Activated CD8-positive, alpha-beta memory T cell treated with anti-CD3 and anti-CD28 coated beads, Interleukin-2, amount 50 U/mL, for 24 hours (primary cell): ENCODE results near the gene SMIM15.
"Not testable (repeated sequence)": the region's sequence is repeated elsewhere in the genome, so short reads cannot be mapped to it uniquely, and the experiment has no call there.

ENCODE experiments used
- DNase-seq: peaks from one replicate; pipeline ENCODE4 v3.0.0-alpha.2; 2020; ENCODE audit errors: extremely low read depth

SMIM15 gene

GRCh38 chr5:61162010-61162831, at the start of gene SMIM15:
Gene SMIM15, minus strand, starts transcription at chr5:61162468. Its CDS starts 2,297 bp downstream, at chr5:61160171.
- DNase-seq: peak; percentile 63

DNA sequence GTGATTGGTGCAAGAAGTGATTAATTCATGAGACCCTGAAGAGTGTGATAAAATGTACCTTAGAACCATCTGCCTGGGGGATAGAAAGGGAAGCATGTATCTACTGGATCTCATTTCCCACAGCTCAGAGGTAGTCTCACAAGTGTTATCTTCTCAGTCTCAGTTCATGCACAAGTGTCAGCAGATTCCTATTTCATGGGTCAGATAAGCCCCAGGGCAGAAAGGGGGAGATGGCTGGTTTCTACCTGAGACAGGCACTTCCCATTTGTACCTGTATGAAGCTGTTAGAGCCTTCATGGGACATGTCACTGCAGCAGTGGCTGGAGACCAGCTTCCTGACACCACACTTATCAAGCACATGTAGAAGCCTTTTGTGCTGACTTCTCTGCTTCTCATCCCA, 45.6 kb upstream of the SMIM15 start:
- no peak for DNase-seq

- DNase-seq: no peak
Observed at GRCh38 chr5:61205013-61205412, 42.7 kb upstream of the SMIM15 start.

GRCh38 chr5:61202213-61202612, 39.9 kb upstream of the SMIM15 start:
- no peak for DNase-seq

DNA sequence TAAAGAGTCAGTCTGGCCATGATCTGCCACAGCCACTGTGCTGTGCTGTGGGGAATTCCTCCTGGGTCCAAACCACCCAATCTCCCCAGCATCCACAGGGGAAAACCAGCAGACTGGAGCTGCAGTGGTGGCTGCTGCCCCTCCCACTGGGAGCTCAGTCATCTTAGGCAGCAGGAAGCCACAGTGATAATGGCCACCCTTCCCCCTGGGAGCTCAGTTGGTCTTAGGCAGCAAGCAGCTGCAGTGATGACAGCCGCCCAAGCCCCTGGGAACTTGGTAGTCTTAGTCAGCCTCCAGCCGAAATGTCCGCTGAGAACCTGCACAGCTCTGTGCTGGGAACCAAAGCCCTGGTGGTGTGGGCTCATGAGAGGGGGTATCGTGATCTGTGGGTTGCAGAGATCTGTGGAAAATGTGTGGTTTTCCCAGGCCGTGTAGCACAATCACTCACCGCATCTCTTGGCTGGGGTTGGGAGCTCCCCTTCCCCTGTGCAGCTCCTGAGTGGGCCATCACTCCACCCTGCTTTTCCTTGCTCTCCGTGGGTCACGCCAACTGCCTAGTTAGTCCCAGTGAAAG, 38.4 kb upstream of the SMIM15 start:
- no peak for DNase-seq

GRCh38 chr5:61198606-61199005, 36.3 kb upstream of the SMIM15 start:
- DNase-seq: no peak

DNA sequence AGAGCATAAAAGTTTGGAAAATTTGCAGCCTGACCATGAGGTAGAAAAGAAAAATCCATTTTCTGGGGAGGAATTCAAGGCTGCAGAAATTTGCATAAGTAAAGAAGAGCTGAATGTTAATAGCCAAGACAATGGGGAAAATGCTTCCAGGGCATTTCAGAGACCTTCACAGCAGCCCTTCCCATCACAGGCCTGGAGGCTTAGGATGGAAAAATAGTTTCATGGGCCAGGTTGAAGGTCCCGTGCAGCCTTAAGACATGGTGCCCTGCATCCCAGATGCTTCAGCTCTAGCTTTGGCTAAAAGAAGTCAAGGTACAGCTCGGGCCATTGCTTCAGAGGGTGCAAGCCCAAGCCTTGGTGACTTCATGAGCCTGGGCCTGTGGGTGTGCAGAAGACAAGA, 25.6 kb upstream of the SMIM15 start:
- DNase-seq: not testable (repeated sequence)

DNA sequence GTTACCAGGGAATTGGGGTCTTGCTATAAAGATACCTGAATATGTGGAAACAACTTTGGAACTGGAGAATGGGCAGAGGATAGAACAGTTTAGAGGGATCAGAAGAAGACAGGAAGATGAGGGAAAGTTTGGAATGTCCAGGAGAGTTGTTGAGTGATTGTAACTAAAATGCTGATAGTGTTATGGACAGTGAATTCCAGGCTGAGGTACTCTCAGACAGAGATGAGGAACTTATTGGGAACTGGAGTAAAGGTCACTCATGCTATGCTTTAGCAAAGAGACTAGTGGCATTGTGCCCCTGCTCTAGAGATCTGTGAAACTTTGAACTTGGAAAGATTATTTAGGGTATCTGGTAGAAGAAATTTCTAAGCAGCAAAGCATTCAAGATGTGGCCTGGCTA, 25.1 kb upstream of the SMIM15 start:
- DNase-seq: not testable (repeated sequence)

- DNase-seq: no peak
Observed at GRCh38 chr5:61186634-61187033, 24.4 kb upstream of the SMIM15 start.

DNA sequence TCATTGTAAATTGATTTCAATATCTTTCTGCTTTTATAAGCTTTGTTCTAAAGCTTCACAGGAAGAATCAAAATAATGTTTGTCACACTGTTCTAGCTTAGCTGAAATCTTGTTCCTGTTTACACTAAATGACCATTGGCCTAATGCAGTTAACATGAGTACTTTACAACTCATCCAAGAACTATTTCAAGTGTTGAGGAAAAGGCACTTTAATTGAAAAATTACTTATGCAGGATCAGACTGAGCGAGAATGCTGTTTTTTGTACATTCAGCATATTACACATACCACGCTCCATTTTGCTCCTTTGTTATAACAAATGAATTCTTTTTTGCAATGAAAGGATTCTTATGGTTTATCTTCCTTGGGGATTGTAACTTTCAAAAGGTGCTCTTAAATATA, 22.4 kb upstream of the SMIM15 start:
- no peak for DNase-seq

DNA sequence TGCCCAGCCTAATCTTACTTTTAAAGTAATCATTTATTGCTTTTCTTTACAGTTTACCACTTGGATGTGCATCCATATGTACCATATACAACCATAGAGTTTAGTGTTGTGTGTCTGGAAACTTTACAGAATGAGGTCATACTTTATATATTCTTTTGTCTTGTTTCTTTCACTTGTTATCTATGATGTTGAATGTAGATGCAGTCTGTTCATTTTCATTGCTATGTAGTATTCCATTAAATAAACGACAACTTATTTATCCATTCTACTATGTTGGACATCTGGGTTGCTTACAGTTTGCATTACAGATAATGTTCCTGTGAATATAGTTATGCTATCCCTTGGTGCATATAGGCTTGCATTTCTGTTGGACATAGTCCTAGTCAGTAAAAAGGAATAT, 21.3 kb upstream of the SMIM15 start:
- DNase-seq: no peak

- no peak for DNase-seq
Observed at GRCh38 chr5:61182449-61182848, 20.2 kb upstream of the SMIM15 start.

GRCh38 chr5:61180886-61181285, 18.6 kb upstream of the SMIM15 start:
- no peak for DNase-seq

DNA sequence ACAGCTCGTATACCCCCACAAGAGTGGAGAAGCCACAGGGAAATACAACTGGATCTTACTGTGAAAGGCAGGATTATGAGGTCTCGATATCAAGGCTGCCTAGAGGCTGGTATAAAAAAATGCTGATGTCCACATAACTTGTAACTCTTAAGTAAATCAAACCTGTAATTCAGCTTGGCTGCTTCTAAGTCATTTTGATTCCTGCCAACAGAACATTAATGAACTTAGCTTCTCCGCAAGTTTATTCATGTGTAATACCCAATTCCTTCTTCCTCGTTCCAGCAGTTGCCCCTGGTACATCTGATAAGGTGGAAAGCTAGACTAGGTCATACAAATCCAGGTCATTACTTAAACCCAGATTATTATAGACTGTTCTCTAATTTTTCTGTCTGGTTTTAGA, 16.4 kb upstream of the SMIM15 start:
- DNase-seq: no peak

DNA sequence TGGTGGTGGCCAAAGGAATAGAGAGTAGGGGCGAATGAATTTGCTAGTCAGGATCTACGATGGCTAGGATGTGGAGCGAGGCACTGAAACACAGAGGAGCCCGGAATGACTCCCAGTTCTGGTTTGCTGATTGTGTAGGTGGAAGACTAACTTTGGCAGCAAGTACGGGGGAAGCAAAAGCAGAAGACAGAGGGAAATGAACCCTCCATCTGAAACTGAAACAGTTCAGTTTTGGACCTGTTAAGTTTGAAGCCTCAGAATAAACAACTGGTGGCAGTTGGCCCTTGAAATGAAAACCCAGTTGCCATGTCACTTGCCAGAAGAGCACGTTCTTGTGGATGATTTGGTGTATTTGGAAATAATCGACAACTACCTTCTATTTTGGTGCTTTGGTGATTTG, 15.4 kb upstream of the SMIM15 start:
- DNase-seq: no peak

- no peak for DNase-seq
Observed at GRCh38 chr5:61177070-61177469, 14.8 kb upstream of the SMIM15 start.

- DNase-seq: no peak
Observed at GRCh38 chr5:61176631-61177030, 14.4 kb upstream of the SMIM15 start.

- no peak for DNase-seq
Observed at GRCh38 chr5:61171479-61171878, 9.2 kb upstream of the SMIM15 start.

GRCh38 chr5:61168951-61169350, 6.7 kb upstream of the SMIM15 start:
- DNase-seq: no peak

- no peak for DNase-seq
Observed at GRCh38 chr5:61167382-61167781, 5.1 kb upstream of the SMIM15 start.

- no peak for DNase-seq
Observed at GRCh38 chr5:61163905-61164304, 1.6 kb upstream of the SMIM15 start.

DNA sequence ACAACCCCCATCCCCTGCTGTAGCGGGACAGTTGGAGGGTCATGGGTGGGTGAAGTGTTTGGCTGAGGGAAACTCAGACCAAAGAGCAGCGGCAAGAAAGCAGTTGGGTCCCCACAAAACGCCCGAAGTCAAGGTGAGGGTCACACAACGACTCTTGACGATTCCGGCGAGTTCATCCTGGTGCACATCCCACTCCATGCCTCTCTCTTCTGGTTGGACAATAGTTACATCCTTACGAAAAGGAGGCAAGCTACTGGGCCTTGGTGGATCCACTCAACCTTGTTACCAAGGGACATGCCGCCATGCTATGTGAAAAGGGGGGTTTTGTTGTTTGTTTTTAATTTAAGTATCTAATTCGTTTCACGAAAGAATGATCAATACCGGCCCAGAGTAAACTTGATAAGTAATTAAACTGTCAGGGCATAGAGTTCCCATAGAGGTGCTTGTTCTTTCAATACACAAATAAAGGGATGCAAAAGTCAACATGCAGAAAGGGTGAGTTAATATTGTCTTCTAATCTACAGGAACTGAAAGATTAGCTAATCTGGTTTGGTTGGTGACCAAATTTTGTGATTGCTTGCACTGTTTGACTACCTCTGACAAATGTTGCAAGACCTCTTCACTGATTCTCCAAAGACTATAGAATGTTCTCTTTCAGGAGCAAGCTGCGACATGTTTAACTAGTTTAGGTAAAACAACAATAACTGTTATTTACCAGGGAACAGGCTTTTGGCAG, 732 bp upstream of the SMIM15 start:
- DNase-seq: no peak

- no peak for DNase-seq
Observed at GRCh38 chr5:61160497-61160896, 1.8 kb downstream of the SMIM15 start.
